Measurements from ENCODE around the gene TTL.

DNA sequence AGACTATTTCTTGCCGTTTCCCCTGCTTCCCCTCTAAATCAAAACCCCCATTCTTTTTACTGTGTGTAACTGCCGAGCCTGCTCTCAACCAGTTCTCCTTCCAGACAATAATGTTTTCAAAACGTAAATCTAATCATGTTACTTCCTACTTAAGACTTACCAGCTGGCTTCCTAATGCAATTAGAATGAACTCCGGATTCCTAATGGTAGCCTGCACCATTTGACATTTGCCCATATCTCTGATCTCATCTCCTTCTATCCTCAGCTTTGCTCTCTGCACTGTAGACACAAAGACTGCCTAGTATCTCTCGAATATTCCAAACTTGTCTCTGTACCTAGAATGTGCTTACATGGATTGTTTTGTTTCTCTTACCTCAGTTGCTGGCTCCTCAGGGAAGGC is 12.9 kb downstream of the TTL start:
- TF ChIP-seq, protein P1, sequence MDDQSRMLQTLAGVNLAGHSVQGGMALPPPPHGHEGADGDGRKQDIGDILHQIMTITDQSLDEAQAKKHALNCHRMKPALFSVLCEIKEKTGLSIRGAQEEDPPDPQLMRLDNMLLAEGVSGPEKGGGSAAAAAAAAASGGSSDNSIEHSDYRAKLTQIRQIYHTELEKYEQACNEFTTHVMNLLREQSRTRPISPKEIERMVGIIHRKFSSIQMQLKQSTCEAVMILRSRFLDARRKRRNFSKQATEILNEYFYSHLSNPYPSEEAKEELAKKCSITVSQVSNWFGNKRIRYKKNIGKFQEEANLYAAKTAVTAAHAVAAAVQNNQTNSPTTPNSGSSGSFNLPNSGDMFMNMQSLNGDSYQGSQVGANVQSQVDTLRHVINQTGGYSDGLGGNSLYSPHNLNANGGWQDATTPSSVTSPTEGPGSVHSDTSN (IDR thresholded peaks at IDR 0.05) = peak; percentile 43; the same call in 1 of the 2 replicates
- TF ChIP-seq, protein P2, sequence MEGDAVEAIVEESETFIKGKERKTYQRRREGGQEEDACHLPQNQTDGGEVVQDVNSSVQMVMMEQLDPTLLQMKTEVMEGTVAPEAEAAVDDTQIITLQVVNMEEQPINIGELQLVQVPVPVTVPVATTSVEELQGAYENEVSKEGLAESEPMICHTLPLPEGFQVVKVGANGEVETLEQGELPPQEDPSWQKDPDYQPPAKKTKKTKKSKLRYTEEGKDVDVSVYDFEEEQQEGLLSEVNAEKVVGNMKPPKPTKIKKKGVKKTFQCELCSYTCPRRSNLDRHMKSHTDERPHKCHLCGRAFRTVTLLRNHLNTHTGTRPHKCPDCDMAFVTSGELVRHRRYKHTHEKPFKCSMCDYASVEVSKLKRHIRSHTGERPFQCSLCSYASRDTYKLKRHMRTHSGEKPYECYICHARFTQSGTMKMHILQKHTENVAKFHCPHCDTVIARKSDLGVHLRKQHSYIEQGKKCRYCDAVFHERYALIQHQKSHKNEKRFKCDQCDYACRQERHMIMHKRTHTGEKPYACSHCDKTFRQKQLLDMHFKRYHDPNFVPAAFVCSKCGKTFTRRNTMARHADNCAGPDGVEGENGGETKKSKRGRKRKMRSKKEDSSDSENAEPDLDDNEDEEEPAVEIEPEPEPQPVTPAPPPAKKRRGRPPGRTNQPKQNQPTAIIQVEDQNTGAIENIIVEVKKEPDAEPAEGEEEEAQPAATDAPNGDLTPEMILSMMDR (IDR thresholded peaks at IDR 0.05) = no peak
- TF ChIP-seq FOSL2 (IDR thresholded peaks at IDR 0.05; ENCODE audit: borderline replicate concordance, low read depth) = no peak

Data from SK-N-SH (cell line).